Rectal smooth muscle tissue (tissue), 1 donor: ENCODE results near the gene ZBTB14.

Source experiments
- H3K27ac ChIP-seq: one replicate; pipeline ENCODE4 v1.7.0; 2013; ENCODE audit warnings: low read depth, low read length, inconsistent platforms
- H3K27me3 ChIP-seq: one replicate; pipeline ENCODE4 v1.7.0; 2013; ENCODE audit warnings: low read length; ENCODE audit not compliant: control insufficient read depth, insufficient read depth
- H3K36me3 ChIP-seq: one replicate; pipeline ENCODE4 v1.7.0; 2013; ENCODE audit warnings: low read length; ENCODE audit not compliant: control insufficient read depth, insufficient read depth
- H3K4me1 ChIP-seq: one replicate; pipeline ENCODE4 v1.7.0; 2013; ENCODE audit warnings: low read length; ENCODE audit not compliant: control insufficient read depth, insufficient read depth
- H3K4me3 ChIP-seq: one replicate; pipeline ENCODE4 v1.7.0; 2013; ENCODE audit warnings: low read length
- H3K9ac ChIP-seq: one replicate; pipeline ENCODE4 v1.7.0; 2013; ENCODE audit warnings: low read length

Gene ZBTB14

DNA sequence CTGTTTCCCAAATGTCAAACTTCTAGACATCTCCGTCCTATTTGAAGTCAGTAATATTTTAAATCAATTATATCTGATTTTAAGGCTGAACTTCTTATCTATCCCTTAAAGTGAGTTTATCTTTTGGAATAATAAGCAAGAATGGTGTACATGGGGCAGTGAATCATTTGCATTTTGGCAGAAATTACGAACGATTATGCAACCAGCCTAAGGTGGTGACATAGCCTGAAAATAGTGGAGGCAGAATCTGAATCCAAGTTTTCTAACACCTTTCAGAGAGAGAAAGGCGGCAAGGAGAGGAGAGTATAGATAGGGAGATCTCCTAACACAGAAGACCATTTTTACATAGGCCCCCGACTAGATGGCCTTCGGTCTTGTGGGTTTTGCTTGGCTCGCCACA lies 10.7 kb downstream of the ZBTB14 start:
- H3K4me3 ChIP-seq, result no peak overlapping the region
- no peak overlapping the region for H3K9ac ChIP-seq
- no peak overlapping the region for H3K27ac ChIP-seq
- H3K36me3 ChIP-seq, result no peaks in the 10 kb centered on the region
- H3K4me1 ChIP-seq, result no peaks in the 10 kb centered on the region
- no peaks in the 10 kb centered on the region for H3K27me3 ChIP-seq

GRCh38 chr18:5282770-5283169 lies 12.8 kb downstream of the ZBTB14 start:
- no peak overlapping the region for H3K27ac ChIP-seq
- no peaks in the 10 kb centered on the region for H3K36me3 ChIP-seq
- no peaks in the 10 kb centered on the region for H3K4me1 ChIP-seq
- H3K9ac ChIP-seq, result no peak overlapping the region
- no peaks in the 10 kb centered on the region for H3K27me3 ChIP-seq
- no peak overlapping the region for H3K4me3 ChIP-seq

GRCh38 chr18:5276947-5277346 lies 18.6 kb downstream of the ZBTB14 start:
- no peak overlapping the region for H3K9ac ChIP-seq
- H3K4me3 ChIP-seq, result no peak overlapping the region
- H3K27ac ChIP-seq, result no peak overlapping the region
- H3K4me1 ChIP-seq, result no peaks in the 10 kb centered on the region
- H3K27me3 ChIP-seq, result no peaks in the 10 kb centered on the region
- H3K36me3 ChIP-seq, result no peaks in the 10 kb centered on the region

- H3K27me3 ChIP-seq, result no peaks in the 10 kb centered on the region
- no peaks in the 10 kb centered on the region for H3K36me3 ChIP-seq
- H3K27ac ChIP-seq, result no peak overlapping the region
- H3K4me1 ChIP-seq, result no peaks in the 10 kb centered on the region
- H3K4me3 ChIP-seq, result no peak overlapping the region
- H3K9ac ChIP-seq, result no peak overlapping the region
Observed at GRCh38 chr18:5275872-5276271, 19.7 kb downstream of the ZBTB14 start.

- no peak overlapping the region for H3K4me3 ChIP-seq
- H3K27me3 ChIP-seq, result no peaks in the 10 kb centered on the region
- H3K27ac ChIP-seq, result no peak overlapping the region
- H3K4me1 ChIP-seq, result no peaks in the 10 kb centered on the region
- H3K36me3 ChIP-seq, result no peaks in the 10 kb centered on the region
- H3K9ac ChIP-seq, result no peak overlapping the region
Observed at GRCh38 chr18:5268874-5269273, 26.7 kb downstream of the ZBTB14 start.

- H3K4me1 ChIP-seq, result no peaks in the 10 kb centered on the region
- no peak overlapping the region for H3K4me3 ChIP-seq
- H3K27me3 ChIP-seq, result no peaks in the 10 kb centered on the region
- no peaks in the 10 kb centered on the region for H3K36me3 ChIP-seq
- no peak overlapping the region for H3K27ac ChIP-seq
- no peak overlapping the region for H3K9ac ChIP-seq
Observed at GRCh38 chr18:5266721-5267120, 28.8 kb downstream of the ZBTB14 start.

DNA sequence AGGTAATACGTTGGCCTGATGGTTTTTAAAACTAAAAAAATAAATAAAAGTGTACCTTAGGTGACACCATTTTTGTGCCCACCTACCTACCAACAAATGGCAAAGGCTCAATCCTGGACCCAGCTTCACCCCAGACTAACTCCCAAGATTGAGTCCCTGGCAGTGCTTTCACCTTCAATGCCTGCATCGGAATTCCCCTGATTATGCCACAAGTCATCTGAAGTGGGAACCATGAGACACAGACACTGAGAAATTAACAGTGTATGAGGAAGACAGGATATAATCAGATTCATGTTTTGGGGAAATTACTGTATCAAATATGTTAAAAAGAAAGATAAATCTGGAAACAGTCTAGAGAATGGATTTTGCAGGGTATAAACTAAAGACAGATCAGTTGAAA lies 41.6 kb downstream of the ZBTB14 start:
- no peak overlapping the region for H3K4me3 ChIP-seq
- H3K27ac ChIP-seq, result no peak overlapping the region
- H3K9ac ChIP-seq, result no peak overlapping the region
- no peaks in the 10 kb centered on the region for H3K4me1 ChIP-seq
- no peaks in the 10 kb centered on the region for H3K27me3 ChIP-seq
- no peaks in the 10 kb centered on the region for H3K36me3 ChIP-seq

- no peaks in the 10 kb centered on the region for H3K27me3 ChIP-seq
- no peaks in the 10 kb centered on the region for H3K36me3 ChIP-seq
- H3K9ac ChIP-seq, result no peak overlapping the region
- H3K4me3 ChIP-seq, result no peak overlapping the region
- H3K4me1 ChIP-seq, result no peaks in the 10 kb centered on the region
- no peak overlapping the region for H3K27ac ChIP-seq
Observed at GRCh38 chr18:5251117-5251516, 44.4 kb downstream of the ZBTB14 start.

DNA sequence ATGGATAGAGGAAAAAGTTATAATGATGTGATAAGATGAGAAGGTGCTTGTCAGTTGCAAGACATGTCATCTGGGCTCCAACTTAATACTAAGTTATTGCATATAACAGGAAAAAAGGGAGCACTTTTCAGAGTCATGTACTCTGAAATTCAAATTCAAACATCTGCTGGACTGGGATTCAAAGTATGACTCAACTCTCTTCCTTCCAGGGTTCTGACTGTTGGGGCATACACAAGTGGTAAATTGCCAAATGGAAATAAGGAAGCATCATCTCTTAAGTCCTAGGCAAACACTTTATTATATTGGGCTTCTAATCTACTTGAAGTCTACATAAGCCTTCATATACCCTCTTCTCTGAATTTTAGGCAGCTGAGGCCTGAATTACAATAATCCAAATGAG lies 44.9 kb downstream of the ZBTB14 start:
- H3K4me1 ChIP-seq, result no peaks in the 10 kb centered on the region
- no peak overlapping the region for H3K9ac ChIP-seq
- H3K27me3 ChIP-seq, result no peaks in the 10 kb centered on the region
- no peaks in the 10 kb centered on the region for H3K36me3 ChIP-seq
- H3K4me3 ChIP-seq, result no peak overlapping the region
- no peak overlapping the region for H3K27ac ChIP-seq

DNA sequence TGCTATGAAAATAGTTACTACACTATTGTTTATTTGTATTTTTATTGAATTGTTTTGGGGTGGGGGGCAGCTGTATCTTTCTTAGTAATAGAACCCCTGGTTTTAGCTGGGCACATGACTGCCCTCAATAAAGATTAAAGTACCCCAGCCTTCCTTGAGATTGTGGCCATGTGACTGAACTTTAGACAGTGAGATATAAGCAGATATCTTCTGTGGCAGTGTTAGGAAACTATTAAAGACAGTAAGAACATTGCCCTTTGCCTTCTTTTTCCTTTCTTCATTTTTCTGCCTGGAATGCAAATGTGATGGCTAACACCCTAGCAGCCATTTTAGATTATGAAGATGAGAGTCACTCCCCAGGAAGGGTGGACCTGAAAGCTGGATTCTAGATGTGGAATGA lies 50.6 kb downstream of the ZBTB14 start:
- Histone ChIP-seq H3K27me3 (no peaks in the 10 kb centered on the region), H3K4me3 (no peak overlapping the region), H3K36me3 (peaks cover 8% of the 10 kb centered on the region), H3K27ac (no peak overlapping the region), H3K9ac (no peak overlapping the region), H3K4me1 (no peaks in the 10 kb centered on the region)

DNA sequence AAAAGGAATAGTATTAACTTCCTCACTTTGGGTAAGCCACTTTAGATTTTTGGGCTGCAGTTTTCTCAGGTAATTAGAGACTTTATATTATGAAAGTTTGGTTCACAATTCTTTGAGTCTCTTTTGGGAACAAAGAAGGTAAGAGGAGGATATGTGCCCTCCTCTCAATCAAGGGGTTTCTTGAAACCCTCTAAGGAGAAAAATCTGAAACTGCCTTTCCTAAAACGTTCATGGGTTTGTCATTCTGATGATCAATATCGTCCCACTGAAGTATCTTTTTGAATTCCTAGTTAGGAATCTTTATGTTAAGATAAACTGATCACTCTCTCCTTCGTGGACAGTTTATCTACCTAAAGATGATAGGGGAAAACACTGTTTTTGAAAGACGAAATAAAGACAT lies 56.1 kb downstream of the ZBTB14 start:
- Histone ChIP-seq H3K36me3 (peaks cover 8% of the 10 kb centered on the region), H3K27ac (no peak overlapping the region), H3K4me3 (peak overlapping the region; percentile 88), H3K9ac (no peak overlapping the region), H3K27me3 (no peaks in the 10 kb centered on the region), H3K4me1 (peaks cover 10% of the 10 kb centered on the region)
